Retinal pigment epithelial cell (primary cell): ENCODE results near the gene PCDHGA3.
"Not testable (repeated sequence)": the region's sequence is repeated elsewhere in the genome, so short reads cannot be mapped to it uniquely, and the experiment has no call there.

Source experiments
- DNase-seq: peaks from one replicate; pipeline ENCODE4 v3.0.0-alpha.2; 2010; ENCODE audit warnings: low read depth
- H3K4me3 ChIP-seq: 2 replicates; pipeline ENCODE4 v1.5.1; 2011; ENCODE audit warnings: mild to moderate bottlenecking, low read length, control low read depth, moderate library complexity
- CTCF ChIP-seq: conservative IDR thresholded peaks from 2 replicates; pipeline ENCODE4 v1.5.1; 2011; ENCODE audit warnings: low read depth, low read length, control low read depth, inconsistent platforms

The PCDHGA3 gene

GRCh38 chr5:141343242-141343952 lies at the start of gene PCDHGA3:
PCDHGA3 (plus strand) TSS chr5:141343829; CDS start chr5:141344034, 205 bp downstream.
- peak; percentile 46 for TF ChIP-seq CTCF
- no peak for DNase-seq
- H3K4me3 ChIP-seq: peak within 1 kb of the TSS; percentile 37

GRCh38 chr5:141298376-141298775 lies 45.3 kb upstream of the PCDHGA3 start:
- TF ChIP-seq CTCF: no peak
- H3K4me3 ChIP-seq: no peak overlapping the region
- no peak for DNase-seq

- TF ChIP-seq CTCF: no peak
- no peak for DNase-seq
- H3K4me3 ChIP-seq: no peak within 1 kb of the TSS
These were observed 39.9 kb upstream of the PCDHGA3 start, which contains the start of gene SLC25A2 for GRCh38 chr5:141303756-141304155. SLC25A2 (minus strand) TSS chr5:141304049; CDS start chr5:141303865, 184 bp downstream.

- DNase-seq: no peak
- no peak for TF ChIP-seq CTCF
- H3K4me3 ChIP-seq: no peak overlapping the region
These were observed 37.0 kb upstream of the PCDHGA3 start for GRCh38 chr5:141306630-141307029.

- TF ChIP-seq CTCF: no peak
- no peak overlapping the region for H3K4me3 ChIP-seq
- no peak for DNase-seq
These were observed 29.9 kb upstream of the PCDHGA3 start for GRCh38 chr5:141313711-141314110.

- not testable (repeated sequence) for DNase-seq, H3K4me3 ChIP-seq
These were observed 26.7 kb upstream of the PCDHGA3 start for GRCh38 chr5:141316963-141317362.

GRCh38 chr5:141319202-141319601 lies 24.4 kb upstream of the PCDHGA3 start:
- no peak for DNase-seq
- no peak overlapping the region for H3K4me3 ChIP-seq
- TF ChIP-seq CTCF: no peak

- H3K4me3 ChIP-seq: peak overlapping the region; percentile 87
- TF ChIP-seq CTCF: no peak
- DNase-seq: no peak
These were observed 23.9 kb upstream of the PCDHGA3 start for GRCh38 chr5:141319699-141320098.
